Fibroblast of lung (primary cell): ENCODE measurements around the gene SFI1. TPM values are rescaled to one million over a fixed set of nuclear protein-coding genes. Genes with fewer than 3 reads are reported as not detected.
A peak's percentile ranks its signal among the peaks of the same experiment; 100 is the strongest.
"Not testable (repeated sequence)": the region's sequence is repeated elsewhere in the genome, so short reads cannot be mapped to it uniquely, and the experiment has no call there.

Experiments used
- DNase-seq, 2 donors: peaks; one replicate each; pipeline versions ENCODE4 v3.0.0 to v3.0.0-alpha.2; 2010; ENCODE audit warnings: low read depth in 2 of 2
- H2AFZ ChIP-seq: 2 replicates; pipeline ENCODE4 v1.5.1; 2012; ENCODE audit warnings: low read length, control low read depth, inconsistent platforms
- H3K27ac ChIP-seq: 2 replicates; pipeline ENCODE4 v1.5.1; 2011; ENCODE audit warnings: low read length, control low read depth; ENCODE audit not compliant: insufficient read depth
- H3K27me3 ChIP-seq: 2 replicates; pipeline ENCODE4 v1.5.1; 2011; ENCODE audit warnings: mild to moderate bottlenecking, low read length; ENCODE audit not compliant: control insufficient read depth, insufficient read depth
- H3K36me3 ChIP-seq: 2 replicates; pipeline ENCODE4 v1.5.1; 2011; ENCODE audit warnings: low read length; ENCODE audit not compliant: control insufficient read depth, insufficient read depth
- H3K4me1 ChIP-seq: 2 replicates; pipeline ENCODE4 v1.5.1; 2011; ENCODE audit warnings: low read length; ENCODE audit not compliant: control insufficient read depth, insufficient read depth; ENCODE audit errors: extremely low read depth
- H3K4me2 ChIP-seq: 2 replicates; pipeline ENCODE4 v1.5.1; 2011; ENCODE audit warnings: low read length, control low read depth; ENCODE audit not compliant: insufficient read depth; ENCODE audit errors: extremely low read depth
- H3K4me3 ChIP-seq, 4 experiments: fragments of 200-600 bp in 1 of 4; sonication (generic) in 1 of 4; replicated peaks in 1 of 4; 2 replicates each; pipeline ENCODE4 v1.5.1; 2011 to 2016; ENCODE audit warnings: low read length in 4 of 4, low read depth in 3 of 4, mild to moderate bottlenecking in 3 of 4, control low read depth in 2 of 4, inconsistent platforms in 1 of 4, mixed read lengths in 1 of 4; ENCODE audit not compliant: insufficient read depth in 1 of 4; ENCODE audit errors: control extremely low read depth in 1 of 4
- H3K79me2 ChIP-seq: 2 replicates; pipeline ENCODE4 v1.5.1; 2012; ENCODE audit warnings: mild to moderate bottlenecking, low read length, inconsistent platforms; ENCODE audit not compliant: control insufficient read depth, insufficient read depth
- H3K9ac ChIP-seq: 2 replicates; pipeline ENCODE4 v1.5.1; 2011; ENCODE audit warnings: mild to moderate bottlenecking, low read length, control low read depth; ENCODE audit not compliant: insufficient read depth
- H3K9me3 ChIP-seq: 2 replicates; pipeline ENCODE4 v1.5.1; 2012; ENCODE audit warnings: low read depth, low read length; ENCODE audit not compliant: control insufficient read depth, insufficient read depth
- H4K20me1 ChIP-seq: 2 replicates; pipeline ENCODE4 v1.5.1; 2011; ENCODE audit warnings: low read length; ENCODE audit not compliant: control insufficient read depth, insufficient read depth; ENCODE audit errors: extremely low read depth
- EZH2 ChIP-seq: IDR thresholded peaks from 2 replicates; pipeline ENCODE4 v1.5.1; 2012; ENCODE audit warnings: low read length, control low read depth, mild to moderate bottlenecking; ENCODE audit errors: missing control alignments
- polyA plus RNA-seq, 2 donors: library from polyadenylated mRNA; depleted of rRNA in 1 of 2; stranded (reverse) in 1 of 2; unstranded in 1 of 2; fragments of >200 nt; gene quantifications; 2 replicates each; pipeline ENCODE4 v1.2.1, GENCODE V29; 2011 to 2012; ENCODE audit warnings: missing spikeins in 1 of 2
- total RNA-seq: library from RNA; depleted of rRNA; stranded (reverse); fragments of >200 nt; gene quantifications from 2 replicates; pipeline ENCODE4 v1.2.1, GENCODE V29; 2014
- TF ChIP-seq, protein P1 (sequence below), 2 donors: IDR thresholded peaks in 1 of 2; conservative IDR thresholded peaks in 1 of 2; 1 replicate in 1 of 2; 2 replicates in 1 of 2; pipeline ENCODE4 v1.5.1; 2011 to 2012; ENCODE audit warnings: low read length in 2 of 2, control low read depth in 1 of 2, inconsistent platforms in 1 of 2, low read depth in 1 of 2, mild to moderate bottlenecking in 1 of 2

SFI1 gene
- total and polyA plus RNA-seq, 2 donors (not counting 1 experiment from before 2014, with no cell fraction given), result 3.6 to 11.4 TPM

GRCh38 chr22:31556627-31557203, 60.4 kb downstream of the SFI1 start:
- peak; percentile 20 to 57 for DNase-seq

DNA sequence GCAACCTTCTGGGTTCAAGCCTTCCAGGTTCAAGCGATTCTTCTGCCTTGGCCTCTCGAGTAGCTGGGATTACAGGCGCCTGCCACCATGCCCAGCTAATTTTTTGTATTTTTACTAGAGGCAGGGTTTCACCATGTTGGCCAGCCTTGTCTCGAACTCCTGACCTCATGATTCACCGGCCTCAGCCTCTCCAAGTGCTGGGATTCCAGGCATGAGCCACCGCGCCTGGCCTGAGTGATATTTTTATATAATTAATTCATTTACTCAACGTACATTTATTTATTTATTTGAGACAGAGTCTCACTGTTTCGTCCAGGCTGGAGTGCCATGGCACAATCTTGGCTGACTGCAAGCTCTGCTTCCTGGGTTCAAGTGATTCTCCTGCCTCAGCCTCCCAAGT, 62.2 kb downstream of the SFI1 start:
- H3K79me2 ChIP-seq, H2AFZ ChIP-seq, H3K4me1 ChIP-seq, H3K27ac ChIP-seq, H3K9me3 ChIP-seq, H3K9ac ChIP-seq, H3K36me3 ChIP-seq, H3K27me3 ChIP-seq, H4K20me1 ChIP-seq, H3K4me3 ChIP-seq, H3K4me2 ChIP-seq: not testable (repeated sequence)
- peak; percentile 32 to 38 for DNase-seq

More at GRCh38 chr22:31556627-31557203, 60.4 kb downstream of the SFI1 start:
- H3K4me1 ChIP-seq, result no peaks in the 10 kb centered on the region
- no peak overlapping the region for H2AFZ ChIP-seq
- no peaks in the 10 kb centered on the region for H3K27me3 ChIP-seq
- no peaks in the 10 kb centered on the region for H3K36me3 ChIP-seq
- TF ChIP-seq, protein P1, sequence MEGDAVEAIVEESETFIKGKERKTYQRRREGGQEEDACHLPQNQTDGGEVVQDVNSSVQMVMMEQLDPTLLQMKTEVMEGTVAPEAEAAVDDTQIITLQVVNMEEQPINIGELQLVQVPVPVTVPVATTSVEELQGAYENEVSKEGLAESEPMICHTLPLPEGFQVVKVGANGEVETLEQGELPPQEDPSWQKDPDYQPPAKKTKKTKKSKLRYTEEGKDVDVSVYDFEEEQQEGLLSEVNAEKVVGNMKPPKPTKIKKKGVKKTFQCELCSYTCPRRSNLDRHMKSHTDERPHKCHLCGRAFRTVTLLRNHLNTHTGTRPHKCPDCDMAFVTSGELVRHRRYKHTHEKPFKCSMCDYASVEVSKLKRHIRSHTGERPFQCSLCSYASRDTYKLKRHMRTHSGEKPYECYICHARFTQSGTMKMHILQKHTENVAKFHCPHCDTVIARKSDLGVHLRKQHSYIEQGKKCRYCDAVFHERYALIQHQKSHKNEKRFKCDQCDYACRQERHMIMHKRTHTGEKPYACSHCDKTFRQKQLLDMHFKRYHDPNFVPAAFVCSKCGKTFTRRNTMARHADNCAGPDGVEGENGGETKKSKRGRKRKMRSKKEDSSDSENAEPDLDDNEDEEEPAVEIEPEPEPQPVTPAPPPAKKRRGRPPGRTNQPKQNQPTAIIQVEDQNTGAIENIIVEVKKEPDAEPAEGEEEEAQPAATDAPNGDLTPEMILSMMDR (conservative IDR thresholded peaks at IDR 0.05 in 1 of 2, IDR thresholded peaks at IDR 0.05 in 1 of 2; ENCODE audit: low read depth in 1 of 2, low read length in 2 of 2), result peak; percentile 69 to 77
- TF ChIP-seq EZH2, result no peak
- no peaks in the 10 kb centered on the region for H4K20me1 ChIP-seq
- no peak overlapping the region for H3K4me3 ChIP-seq
- no peak overlapping the region for H3K9ac ChIP-seq
- H3K9me3 ChIP-seq, result no peaks in the 10 kb centered on the region
- H3K27ac ChIP-seq, result no peak overlapping the region
- no peaks in the 10 kb centered on the region for H3K79me2 ChIP-seq
- H3K4me2 ChIP-seq, result no peak overlapping the region

GRCh38 chr22:31561238-31561887, 65.0 kb downstream of the SFI1 start:
- Histone ChIP-seq H3K4me3 (no peak overlapping the region), H3K79me2 (no peaks in the 10 kb centered on the region), H4K20me1 (no peaks in the 10 kb centered on the region), H3K27me3 (no peaks in the 10 kb centered on the region), H2AFZ (no peak overlapping the region), H3K36me3 (no peaks in the 10 kb centered on the region), H3K9me3 (no peaks in the 10 kb centered on the region), H3K4me1 (no peaks in the 10 kb centered on the region), H3K9ac (no peak overlapping the region), H3K4me2 (no peak overlapping the region), H3K27ac (no peak overlapping the region)
- DNase-seq, result peak; percentile 70 to 78
- TF ChIP-seq, protein P1 (conservative IDR thresholded peaks at IDR 0.05 in 1 of 2, IDR thresholded peaks at IDR 0.05 in 1 of 2; ENCODE audit: low read depth in 1 of 2, low read length in 2 of 2), result peak; percentile 89 to 92
- no peak for TF ChIP-seq EZH2
